ENCODE results near the gene LTA4H. TPM values are rescaled to one million over a fixed set of nuclear protein-coding genes. Genes with fewer than 3 reads are reported as not detected.
"Not testable (repeated sequence)": the region's sequence is repeated elsewhere in the genome, so short reads cannot be mapped to it uniquely, and the experiment has no call there.

The LTA4H gene
- total RNA-seq, 4 donors from 2014 or later: 65.3 to 110 (median 67.6) TPM

GRCh38 chr12:95976416-95976832 lies 59.0 kb downstream of the LTA4H start:
- Histone ChIP-seq H3K4me1 (no peaks in the 10 kb centered on the region), H3K36me3 (no peaks in the 10 kb centered on the region), H3K4me3 (no peak overlapping the region), H3K27me3 (no peaks in the 10 kb centered on the region), H3K9me3 (no peaks in the 10 kb centered on the region), H3K27ac (no peak overlapping the region)
- 60 to 85% methylated on average over 1 to 6 of the region's 8 CpGs for WGBS, 2 donors (ENCODE audit: low coverage in 1 of 2)
- no peak for ATAC-seq
- no peak for TF ChIP-seq EP300 (IDR thresholded peaks at IDR 0.05)
- no peak for TF ChIP-seq POLR2A (IDR thresholded peaks at IDR 0.05)
- TF ChIP-seq POLR2AphosphoS5 (IDR thresholded peaks at IDR 0.05): no peak
- no peak for TF ChIP-seq CTCF (IDR thresholded peaks at IDR 0.05)

DNA sequence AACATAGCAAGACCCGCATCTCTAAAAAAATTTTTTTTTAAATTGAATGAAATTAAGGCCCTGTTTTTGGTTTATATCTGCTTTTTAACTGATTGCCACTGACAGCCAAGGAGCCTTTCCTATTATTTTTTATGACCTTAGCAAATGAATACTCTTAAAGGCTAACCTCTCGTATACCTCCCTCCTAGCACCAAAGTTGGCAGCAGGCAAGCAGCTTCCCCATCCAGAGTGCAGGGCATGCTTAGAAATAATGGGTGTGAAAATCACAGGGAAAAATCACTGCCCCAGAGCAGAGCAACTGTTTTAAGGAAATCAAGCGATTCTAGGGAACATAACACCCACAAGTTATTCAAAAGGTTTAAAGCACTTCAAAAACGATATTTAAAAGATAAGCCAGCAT lies 59.9 kb downstream of the LTA4H start:
- no peaks in the 10 kb centered on the region for H3K27me3 ChIP-seq
- H3K27ac ChIP-seq: no peak overlapping the region
- H3K36me3 ChIP-seq: no peaks in the 10 kb centered on the region
- H3K4me1 ChIP-seq: no peaks in the 10 kb centered on the region
- 85 to 88% methylated on average over 2 to 4 of the region's 4 CpGs for WGBS, 2 donors (ENCODE audit: low coverage in 1 of 2)
- TF ChIP-seq CTCF (IDR thresholded peaks at IDR 0.05) (no peak), POLR2A (IDR thresholded peaks at IDR 0.05) (no peak), POLR2AphosphoS5 (IDR thresholded peaks at IDR 0.05) (no peak), EP300 (IDR thresholded peaks at IDR 0.05) (no peak)
- H3K9me3 ChIP-seq: no peaks in the 10 kb centered on the region
- H3K4me3 ChIP-seq: no peak overlapping the region
- no peak for ATAC-seq

- TF ChIP-seq POLR2A (IDR thresholded peaks at IDR 0.05) (no peak), CTCF (IDR thresholded peaks at IDR 0.05) (no peak), EP300 (IDR thresholded peaks at IDR 0.05) (no peak), POLR2AphosphoS5 (IDR thresholded peaks at IDR 0.05) (no peak)
- no peak for ATAC-seq
- Histone ChIP-seq H3K4me1 (no peaks in the 10 kb centered on the region), H3K27me3 (no peaks in the 10 kb centered on the region), H3K36me3 (no peaks in the 10 kb centered on the region), H3K27ac (no peak overlapping the region), H3K4me3 (no peak overlapping the region), H3K9me3 (no peaks in the 10 kb centered on the region)
- 28 to 51% methylated on average over 2 of the region's 2 CpGs for WGBS, 2 donors (ENCODE audit: low coverage in 1 of 2)
Measured at GRCh38 chr12:95974358-95974757, 61.0 kb downstream of the LTA4H start.

DNA sequence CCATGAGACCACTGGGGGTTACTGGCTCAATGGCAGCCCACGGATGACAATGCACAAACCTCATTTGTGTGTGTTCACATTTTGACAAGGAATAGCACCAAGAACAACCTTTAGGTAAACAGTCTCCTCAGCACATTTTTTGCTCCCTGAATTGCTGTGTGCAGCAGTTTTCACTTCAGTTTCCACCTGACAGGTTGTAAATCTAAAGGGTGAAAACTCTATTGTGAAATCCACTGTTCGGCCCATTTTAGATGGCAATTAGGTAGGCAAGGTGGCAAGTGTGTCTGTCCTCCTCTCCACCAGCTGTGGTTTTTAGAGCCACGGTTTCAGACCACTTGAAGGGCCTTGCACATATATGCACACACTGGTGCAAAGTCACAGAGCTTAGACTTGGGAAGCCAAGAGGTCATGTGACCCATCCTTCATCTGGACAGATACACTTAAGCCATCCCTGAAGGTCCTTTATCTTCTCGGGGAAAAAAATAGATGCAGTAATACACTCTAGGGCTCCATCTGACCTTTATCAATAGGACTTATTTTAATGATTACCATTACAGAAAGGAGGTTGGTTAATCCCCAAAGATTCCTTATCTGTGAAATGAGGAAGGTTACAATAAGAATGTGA lies 62.4 kb downstream of the LTA4H start:
- WGBS, 2 donors (ENCODE audit: low coverage in 1 of 2): 33 to 69% methylated on average over 1 to 4 of the region's 4 CpGs
- no peak for ATAC-seq
- no peaks in the 10 kb centered on the region for H3K36me3 ChIP-seq
- H3K4me3 ChIP-seq: no peak overlapping the region
- no peaks in the 10 kb centered on the region for H3K9me3 ChIP-seq
- no peaks in the 10 kb centered on the region for H3K27me3 ChIP-seq
- no peak overlapping the region for H3K27ac ChIP-seq
- H3K4me1 ChIP-seq: no peaks in the 10 kb centered on the region
- TF ChIP-seq POLR2AphosphoS5 (IDR thresholded peaks at IDR 0.05) (no peak), CTCF (IDR thresholded peaks at IDR 0.05) (no peak), POLR2A (IDR thresholded peaks at IDR 0.05) (no peak), EP300 (IDR thresholded peaks at IDR 0.05) (no peak)

GRCh38 chr12:95970905-95971304 lies 64.5 kb downstream of the LTA4H start:
- H3K36me3 ChIP-seq: no peaks in the 10 kb centered on the region
- no peak overlapping the region for H3K4me3 ChIP-seq
- no peaks in the 10 kb centered on the region for H3K9me3 ChIP-seq
- ATAC-seq: no peak
- H3K4me1 ChIP-seq: no peaks in the 10 kb centered on the region
- 48 to 52% methylated on average over 2 to 7 of the region's 7 CpGs for WGBS, 2 donors (ENCODE audit: low coverage in 1 of 2)
- no peaks in the 10 kb centered on the region for H3K27me3 ChIP-seq
- no peak overlapping the region for H3K27ac ChIP-seq
- TF ChIP-seq EP300 (IDR thresholded peaks at IDR 0.05): no peak
- no peak for TF ChIP-seq CTCF (IDR thresholded peaks at IDR 0.05)
- TF ChIP-seq POLR2A (IDR thresholded peaks at IDR 0.05): no peak
- TF ChIP-seq POLR2AphosphoS5 (IDR thresholded peaks at IDR 0.05): no peak

DNA sequence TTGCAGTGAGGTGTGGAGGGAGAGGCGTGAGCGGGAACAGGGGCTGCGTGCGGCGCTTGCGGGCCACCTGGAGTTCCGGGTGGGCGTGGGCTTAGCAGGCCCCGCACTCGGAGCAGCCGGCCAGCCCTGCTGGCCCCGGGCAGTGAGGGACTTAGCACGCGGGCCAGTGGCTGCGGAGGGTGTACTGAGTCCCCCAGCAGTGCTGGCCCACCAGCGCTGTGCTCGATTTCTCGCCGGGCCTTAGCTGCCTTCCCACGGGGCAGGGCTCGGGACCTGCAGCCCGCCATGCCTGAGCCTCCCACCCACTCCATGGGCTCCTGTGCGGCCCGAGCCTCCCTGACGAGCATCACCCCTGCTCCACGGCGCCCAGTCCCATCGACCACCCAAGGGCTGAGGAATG lies 66.3 kb downstream of the LTA4H start:
- WGBS, 2 donors (ENCODE audit: low coverage in 1 of 2): 100% methylated on average over 1 of the region's 28 CpGs; no CpG with 5 or more reads in 1 of the 2 donors
- H3K27ac ChIP-seq, H3K27me3 ChIP-seq, ATAC-seq, H3K4me3 ChIP-seq, H3K36me3 ChIP-seq, H3K9me3 ChIP-seq, H3K4me1 ChIP-seq: not testable (repeated sequence)

Data from gastroesophageal sphincter (tissue), 4 donors.